B cell (primary cell): ENCODE data around the gene GAK.

Experiments used
- EZH2 ChIP-seq: IDR thresholded peaks from 2 replicates; pipeline ENCODE4 v1.6.1; 2012; ENCODE audit warnings: borderline replicate concordance, low read depth, mild to moderate bottlenecking, moderate library complexity, low read length; ENCODE audit not compliant: insufficient read depth, poor library complexity, severe bottlenecking
- TF ChIP-seq, protein P1 (sequence below): fragments of 200-600 bp; IDR thresholded peaks from one replicate; pipeline ENCODE4 v1.8.0; 2022; ENCODE audit warnings: antibody characterized with exemption, mild to moderate bottlenecking

DNA sequence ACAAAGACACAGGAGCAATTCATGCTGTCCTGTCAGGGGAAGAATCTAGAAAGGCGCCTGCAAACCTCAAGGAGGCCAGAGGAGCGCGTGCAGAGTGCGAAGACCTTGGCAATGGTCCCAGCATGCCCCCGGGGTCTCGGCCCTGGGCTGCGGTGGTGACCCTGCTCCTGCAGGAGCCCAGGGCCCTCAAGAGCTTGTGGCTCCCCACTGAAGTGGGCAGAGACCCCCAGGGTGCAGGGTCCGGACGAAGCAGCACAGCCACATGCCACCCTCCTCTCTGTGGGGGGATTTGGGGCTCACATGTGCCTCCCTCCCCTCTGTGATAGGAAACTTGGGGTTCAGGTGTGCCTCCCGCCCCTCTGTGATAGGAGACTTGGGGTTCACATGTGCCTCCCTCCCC is 39.3 kb downstream of the GAK start:
- no peak for TF ChIP-seq EZH2
- TF ChIP-seq, protein P1, sequence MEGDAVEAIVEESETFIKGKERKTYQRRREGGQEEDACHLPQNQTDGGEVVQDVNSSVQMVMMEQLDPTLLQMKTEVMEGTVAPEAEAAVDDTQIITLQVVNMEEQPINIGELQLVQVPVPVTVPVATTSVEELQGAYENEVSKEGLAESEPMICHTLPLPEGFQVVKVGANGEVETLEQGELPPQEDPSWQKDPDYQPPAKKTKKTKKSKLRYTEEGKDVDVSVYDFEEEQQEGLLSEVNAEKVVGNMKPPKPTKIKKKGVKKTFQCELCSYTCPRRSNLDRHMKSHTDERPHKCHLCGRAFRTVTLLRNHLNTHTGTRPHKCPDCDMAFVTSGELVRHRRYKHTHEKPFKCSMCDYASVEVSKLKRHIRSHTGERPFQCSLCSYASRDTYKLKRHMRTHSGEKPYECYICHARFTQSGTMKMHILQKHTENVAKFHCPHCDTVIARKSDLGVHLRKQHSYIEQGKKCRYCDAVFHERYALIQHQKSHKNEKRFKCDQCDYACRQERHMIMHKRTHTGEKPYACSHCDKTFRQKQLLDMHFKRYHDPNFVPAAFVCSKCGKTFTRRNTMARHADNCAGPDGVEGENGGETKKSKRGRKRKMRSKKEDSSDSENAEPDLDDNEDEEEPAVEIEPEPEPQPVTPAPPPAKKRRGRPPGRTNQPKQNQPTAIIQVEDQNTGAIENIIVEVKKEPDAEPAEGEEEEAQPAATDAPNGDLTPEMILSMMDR, result no peak
